IMR-90 (cell line): ENCODE data around the gene TRAIP. TPM values are rescaled to one million over a fixed set of nuclear protein-coding genes. Genes with fewer than 3 reads are reported as not detected.

Experiments
- ATAC-seq: fragments of 200-7000 bp; cut with Tn5 transposase; 2 replicates; pipeline ENCODE4 v1.9.1; 2020; ENCODE audit warnings: low read depth, mild to moderate bottlenecking, moderate library complexity
- BruUV-seq: library from RNA; stranded (reverse); fragments of 400-500 nt; replicated peaks from 2 replicates; lab custom pipeline; 2021; lab: Mats Ljungman, UMichigan
- CTCF ChIA-PET: fragments of 300-600 bp; formaldehyde crosslinking; extraction: SDS; loops from one replicate; lab custom pipeline; 2021; ENCODE audit warnings: antibody characterized with exemption; lab: Yijun Ruan, JAX
- POLR2A ChIA-PET: fragments of 300-600 bp; sonication (Branson Sonifier 250); formaldehyde crosslinking; loops from one replicate; lab custom pipeline; 2022; ENCODE audit warnings: antibody characterized with exemption; ENCODE audit not compliant: unreplicated experiment; lab: Charles Lee
- DNase-seq: peaks from one replicate; pipeline ENCODE4 v3.0.0; 2013
- H2AFZ ChIP-seq: replicated peaks from 2 replicates; pipeline ENCODE3; 2013; ENCODE audit warnings: low read length, mild to moderate bottlenecking; ENCODE audit not compliant: poor library complexity
- H2AK5ac ChIP-seq: 2 replicates; pipeline ENCODE4 v1.6.1; 2013; ENCODE audit warnings: low read depth, low read length, inconsistent platforms
- H2AK9ac ChIP-seq: replicated peaks from 2 replicates; pipeline ENCODE3; 2013; ENCODE audit warnings: mild to moderate bottlenecking, low read depth, low read length, moderate library complexity; ENCODE audit not compliant: poor library complexity
- H2BK120ac ChIP-seq: 2 replicates; pipeline ENCODE4 v1.6.1; 2013; ENCODE audit warnings: low read depth, low read length, inconsistent platforms
- H2BK15ac ChIP-seq: 3 replicates; pipeline ENCODE4 v1.6.1; 2013; ENCODE audit warnings: low read depth, low read length, inconsistent platforms
- H2BK20ac ChIP-seq: 2 replicates; pipeline ENCODE4 v1.6.1; 2013; ENCODE audit warnings: low read depth, mild to moderate bottlenecking, inconsistent platforms, low read length, moderate library complexity
- H2BK5ac ChIP-seq: 2 replicates; pipeline ENCODE4 v1.6.1; 2013; ENCODE audit warnings: mild to moderate bottlenecking, low read depth, low read length, inconsistent platforms; ENCODE audit not compliant: poor library complexity, severe bottlenecking
- H3K14ac ChIP-seq: replicated peaks from 2 replicates; pipeline ENCODE4 v1.6.1; 2013; ENCODE audit warnings: low read depth, low read length, inconsistent platforms
- H3K18ac ChIP-seq: 2 replicates; pipeline ENCODE4 v1.6.1; 2013; ENCODE audit warnings: low read depth, low read length, control low read depth
- H3K23ac ChIP-seq: 2 replicates; pipeline ENCODE4 v1.6.1; 2013; ENCODE audit warnings: low read depth, low read length, inconsistent platforms
- H3K27ac ChIP-seq: 2 replicates; pipeline ENCODE4 v1.5.1; 2013; ENCODE audit warnings: mild to moderate bottlenecking, control low read depth, low read length; ENCODE audit not compliant: insufficient read depth
- H3K27me3 ChIP-seq: 2 replicates; pipeline ENCODE4 v1.6.1; 2013; ENCODE audit warnings: low read length; ENCODE audit not compliant: control insufficient read depth, insufficient read depth
- H3K36me3 ChIP-seq: 2 replicates; pipeline ENCODE4 v1.6.1; 2013; ENCODE audit warnings: low read length, mixed read lengths; ENCODE audit not compliant: control insufficient read depth, insufficient read depth
- H3K4ac ChIP-seq: 2 replicates; pipeline ENCODE4 v1.6.1; 2013; ENCODE audit warnings: low read depth, low read length, inconsistent platforms
- H3K4me1 ChIP-seq: 2 replicates; pipeline ENCODE4 v1.6.1; 2013; ENCODE audit warnings: low read length, mixed read lengths; ENCODE audit not compliant: control insufficient read depth, insufficient read depth
- H3K4me2 ChIP-seq: 2 replicates; pipeline ENCODE4 v1.6.1; 2013; ENCODE audit warnings: low read depth, mild to moderate bottlenecking, control low read depth, low read length, moderate library complexity
- H3K4me3 ChIP-seq: 2 replicates; pipeline ENCODE4 v1.5.1; 2013; ENCODE audit warnings: low read depth, mild to moderate bottlenecking, control low read depth, low read length, moderate library complexity; ENCODE audit not compliant: insufficient read depth
- H3K56ac ChIP-seq: 2 replicates; pipeline ENCODE4 v1.6.1; 2013; ENCODE audit warnings: low read length, inconsistent platforms; ENCODE audit not compliant: insufficient read depth; ENCODE audit errors: extremely low read depth
- H3K79me1 ChIP-seq, 2 experiments: 2 replicates each; pipeline ENCODE4 v1.6.1; 2013; ENCODE audit warnings: low read length in 2 of 2, inconsistent platforms in 1 of 2, low read depth in 1 of 2
- H3K9ac ChIP-seq: 2 replicates; pipeline ENCODE4 v1.6.1; 2013; ENCODE audit warnings: low read depth, low read length, control low read depth
- H3K9me1 ChIP-seq: 2 replicates; pipeline ENCODE4 v1.6.1; 2013; ENCODE audit warnings: low read length, inconsistent platforms; ENCODE audit not compliant: insufficient read depth
- H3K9me3 ChIP-seq: 2 replicates; pipeline ENCODE4 v1.6.1; 2013; ENCODE audit warnings: low read length; ENCODE audit not compliant: control insufficient read depth, insufficient read depth
- H4K20me1 ChIP-seq: 2 replicates; pipeline ENCODE4 v1.6.1; 2013; ENCODE audit warnings: low read length, inconsistent platforms; ENCODE audit not compliant: insufficient read depth
- H4K5ac ChIP-seq: 2 replicates; pipeline ENCODE4 v1.6.1; 2013; ENCODE audit warnings: mild to moderate bottlenecking, low read depth, low read length, control low read depth
- H4K8ac ChIP-seq, 2 experiments: 2 replicates each; pipeline ENCODE4 v1.6.1; 2013; ENCODE audit warnings: low read depth in 2 of 2, low read length in 2 of 2, control low read depth in 1 of 2, inconsistent platforms in 1 of 2
- H4K91ac ChIP-seq: 2 replicates; pipeline ENCODE4 v1.6.1; 2013; ENCODE audit warnings: low read depth, low read length, inconsistent platforms; ENCODE audit not compliant: insufficient read depth
- CEBPB ChIP-seq: IDR thresholded peaks from 2 replicates; pipeline ENCODE4 v1.6.1; 2012; ENCODE audit warnings: low read depth, low read length, improper control_type of control experiment
- CHD1 ChIP-seq: IDR thresholded peaks from 2 replicates; pipeline ENCODE4 v1.6.1; 2012; ENCODE audit warnings: low read depth, low read length, improper control_type of control experiment
- CTCF ChIP-seq: conservative IDR thresholded peaks from 2 replicates; pipeline ENCODE4 v1.5.1; 2012; ENCODE audit warnings: mild to moderate bottlenecking, low read depth, low read length, improper control_type of control experiment
- FOS ChIP-seq: fragments of 150-350 bp; IDR thresholded peaks from 2 replicates; pipeline ENCODE4 v1.6.1; 2016; ENCODE audit warnings: low read depth, low read length
- MAFK ChIP-seq: IDR thresholded peaks from 2 replicates; pipeline ENCODE4 v1.6.1; 2012; ENCODE audit warnings: low read depth, low read length, improper control_type of control experiment
- MAZ ChIP-seq: IDR thresholded peaks from 2 replicates; pipeline ENCODE4 v1.6.1; 2012; ENCODE audit warnings: low read depth, mild to moderate bottlenecking, low read length, improper control_type of control experiment, moderate library complexity, borderline replicate concordance
- NFE2L2 ChIP-seq: fragments of 150-350 bp; IDR thresholded peaks from 2 replicates; pipeline ENCODE4 v1.6.1; 2016; ENCODE audit warnings: low read depth, mild to moderate bottlenecking, low read length
- POLR2A ChIP-seq: IDR thresholded peaks from 2 replicates; pipeline ENCODE4 v1.6.1; 2012; ENCODE audit warnings: mild to moderate bottlenecking, low read depth, low read length
- RCOR1 ChIP-seq: IDR thresholded peaks from 2 replicates; pipeline ENCODE4 v1.6.1; 2012; ENCODE audit warnings: mild to moderate bottlenecking, low read length, improper control_type of control experiment; ENCODE audit not compliant: insufficient replicate concordance
- RFX5 ChIP-seq: IDR thresholded peaks from 2 replicates; pipeline ENCODE4 v1.8.0; 2012; ENCODE audit warnings: low read depth, mild to moderate bottlenecking, low read length, moderate library complexity
- USF2 ChIP-seq: fragments of 150-350 bp; IDR thresholded peaks from 2 replicates; pipeline ENCODE4 v1.6.1; 2017; ENCODE audit warnings: mild to moderate bottlenecking, antibody characterized with exemption, low read length, low read depth
- WGBS, 2 experiments: methylation state at CpG; one replicate each; pipeline versions ENCODE4 v1.1.5 to v1.1.7; 2013; ENCODE audit warnings: missing lambda C conversion rate in 2 of 2; ENCODE audit not compliant: insufficient read length in 1 of 2; ENCODE audit errors: extremely low coverage in 2 of 2; 5-methylcytosine and 5-hydroxymethylcytosine counted together
- dilution Hi-C: fragments of 300-500 bp; cut with HindIII; formaldehyde crosslinking; loops from one replicate; pipeline ENCODE4 v1.14.3; 2018; ENCODE audit warnings: low sequenced_read_pairs; ENCODE audit not compliant: unreplicated experiment
- in situ Hi-C: fragments of 300-500 bp; cut with MboI; formaldehyde crosslinking; loops from 3 replicates; pipeline ENCODE4 v1.14.3; 2019; ENCODE audit warnings: low sequenced_read_pairs, inconsistent platforms, mixed read lengths
- intact Hi-C: fragments of 100-400 bp; cut with micrococcal nuclease; formaldehyde crosslinking; loops from 2 replicates; pipeline ENCODE4 v1.10.0; 2022
- polyA plus RNA-seq, 3 experiments: library from polyadenylated mRNA; depleted of rRNA; stranded (reverse); fragments of >200 nt; gene quantifications; 2 replicates each; pipeline ENCODE4 v1.2.3, GENCODE V29; 2012; ENCODE audit warnings: low replicate concordance in 1 of 3
- total RNA-seq: library from RNA; depleted of rRNA; stranded (reverse); fragments of >200 nt; gene quantifications from 2 replicates; pipeline ENCODE4 v1.2.3, GENCODE V29; 2012
- TF ChIP-seq, protein P1 (sequence below): fragments of 150-350 bp; IDR thresholded peaks from 2 replicates; pipeline ENCODE4 v1.6.1; 2016; ENCODE audit warnings: low read depth, mild to moderate bottlenecking, low read length, moderate library complexity, borderline replicate concordance

TRAIP gene
- total and polyA plus RNA-seq, 2 of the 4 experiments (the other 2 are of a cell fraction) = 6.3 to 9.2 TPM

DNA sequence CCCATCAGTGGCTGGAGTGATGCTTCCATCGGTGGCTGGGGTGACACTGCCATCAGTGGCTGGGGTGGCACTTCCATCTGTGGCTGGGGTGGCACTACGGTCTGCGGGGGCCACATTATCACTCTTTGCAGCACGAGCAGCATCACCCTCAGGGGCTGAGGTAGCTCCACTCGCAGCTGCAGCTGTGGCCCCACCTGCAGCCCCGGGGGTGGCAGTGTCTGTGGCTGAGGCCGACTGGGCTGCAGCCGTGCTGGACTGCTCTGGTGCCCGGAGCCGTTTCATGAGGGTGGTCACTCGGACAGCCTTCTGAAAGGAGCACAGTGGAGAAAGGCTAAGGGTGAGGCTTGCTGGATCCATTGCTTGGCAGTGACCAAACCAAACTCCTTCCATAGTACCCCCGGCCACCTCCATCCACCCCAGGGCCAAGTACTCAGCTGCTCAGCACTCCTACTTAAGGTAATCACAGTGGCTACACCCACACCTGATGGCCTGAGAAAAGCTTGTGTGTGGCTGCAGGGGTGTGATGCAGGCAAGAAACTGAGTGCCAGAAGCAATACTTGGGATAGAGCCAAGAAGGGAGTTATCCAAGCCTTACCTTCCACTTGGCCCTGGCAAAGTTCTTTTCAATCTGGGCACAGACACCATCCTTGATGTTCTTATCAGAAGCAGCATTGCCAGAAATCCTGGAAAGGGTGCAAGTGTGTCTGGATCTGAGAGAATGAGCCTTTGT lies 3.4 kb upstream of the TRAIP start:
- H2AK9ac ChIP-seq = no peak overlapping the region
- no peak overlapping the region for H4K5ac ChIP-seq
- TF ChIP-seq MAZ (no peak), MAFK (no peak), POLR2A (no peak), CEBPB (no peak), NFE2L2 (no peak), CHD1 (no peak), FOS (no peak), RFX5 (no peak), RCOR1 (no peak), CTCF (no peak), USF2 (no peak)
- TF ChIP-seq, protein P1, sequence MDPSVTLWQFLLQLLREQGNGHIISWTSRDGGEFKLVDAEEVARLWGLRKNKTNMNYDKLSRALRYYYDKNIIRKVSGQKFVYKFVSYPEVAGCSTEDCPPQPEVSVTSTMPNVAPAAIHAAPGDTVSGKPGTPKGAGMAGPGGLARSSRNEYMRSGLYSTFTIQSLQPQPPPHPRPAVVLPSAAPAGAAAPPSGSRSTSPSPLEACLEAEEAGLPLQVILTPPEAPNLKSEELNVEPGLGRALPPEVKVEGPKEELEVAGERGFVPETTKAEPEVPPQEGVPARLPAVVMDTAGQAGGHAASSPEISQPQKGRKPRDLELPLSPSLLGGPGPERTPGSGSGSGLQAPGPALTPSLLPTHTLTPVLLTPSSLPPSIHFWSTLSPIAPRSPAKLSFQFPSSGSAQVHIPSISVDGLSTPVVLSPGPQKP = no peak
- ChIA-PET POLR2A (no interaction called here), CTCF (no interaction called here)
- BruUV-seq = no TSS peak
- H3K9me3 ChIP-seq = no peaks in the 10 kb centered on the region
- H3K4me1 ChIP-seq = peaks cover 2% of the 10 kb centered on the region; the same call in 1 of the 2 replicates
- no peaks in the 10 kb centered on the region for H3K36me3 ChIP-seq
- ATAC-seq = no peak
- H3K27me3 ChIP-seq = peaks cover 24% of the 10 kb centered on the region
- no peak overlapping the region for H2BK120ac ChIP-seq
- H3K4me2 ChIP-seq = no peak overlapping the region
- H3K18ac ChIP-seq = no peak overlapping the region
- WGBS, 2 experiments = 100% methylated on average over 1 of the region's 12 CpGs; no CpG with 5 or more reads in 1 of the 2 experiments
- H3K14ac ChIP-seq = no peak overlapping the region
- no peak overlapping the region for H4K91ac ChIP-seq
- H2BK20ac ChIP-seq = no peak overlapping the region
- peaks cover 8% of the 10 kb centered on the region for H3K9me1 ChIP-seq
- intact Hi-C loops = no loop called here
- no peak overlapping the region for H3K4ac ChIP-seq
- H3K56ac ChIP-seq = no peak overlapping the region
- H3K27ac ChIP-seq = no peak overlapping the region
- no peak for DNase-seq
- H2BK15ac ChIP-seq = no peak overlapping the region
- peaks cover 9 to 12% of the 10 kb centered on the region in 2 experiments; a peak in 3 of 4 replicates for H3K79me1 ChIP-seq
- H4K20me1 ChIP-seq = no peaks in the 10 kb centered on the region
- H2AFZ ChIP-seq = no peak overlapping the region
- H4K8ac ChIP-seq = no peak overlapping the region
- no peak overlapping the region for H3K4me3 ChIP-seq
- dilution Hi-C loops = no loop called here
- in situ Hi-C loops = no loop called here
- H3K23ac ChIP-seq = no peak overlapping the region
- H3K9ac ChIP-seq = no peak overlapping the region
- no peak overlapping the region for H2AK5ac ChIP-seq
- H2BK5ac ChIP-seq = no peak overlapping the region
